SK-N-SH treated with all-trans-retinoic acid at 6 μM for 48 hours (cell line): ENCODE measurements around the gene TEAD1.

Source experiments
- ATAC-seq: fragments of 200-7000 bp; cut with Tn5 transposase; 3 replicates; pipeline ENCODE4 v1.9.1; 2020; ENCODE audit warnings: mild to moderate bottlenecking, moderate library complexity
- ARNTL ChIP-seq: fragments of 450-650 bp; formaldehyde crosslinking; IDR thresholded peaks from 2 replicates; pipeline ENCODE4 v1.5.0; 2020; ENCODE audit warnings: low read depth, mild to moderate bottlenecking, moderate library complexity, borderline replicate concordance
- BACH2 ChIP-seq: fragments of 250-450 bp; sonication (Bioruptor Pico); IDR thresholded peaks from 2 replicates; pipeline ENCODE4 v1.9.0; 2021; ENCODE audit warnings: mild to moderate bottlenecking, borderline replicate concordance
- CREB5 ChIP-seq: fragments of 250-450 bp; sonication (Bioruptor Pico); IDR thresholded peaks from 2 replicates; pipeline ENCODE4 v1.5.1; 2020; ENCODE audit warnings: low read depth, mild to moderate bottlenecking, moderate library complexity
- CSDC2 ChIP-seq: fragments of 250-450 bp; sonication (Bioruptor Pico); IDR thresholded peaks from 2 replicates; pipeline ENCODE4 v1.5.0; 2020; ENCODE audit warnings: mild to moderate bottlenecking, moderate library complexity
- CSRNP3 ChIP-seq: fragments of 250-450 bp; sonication (Bioruptor Pico); IDR thresholded peaks from 2 replicates; pipeline ENCODE4 v1.5.1; 2021; ENCODE audit warnings: mild to moderate bottlenecking, moderate library complexity
- ESRRG ChIP-seq: fragments of 250-450 bp; sonication (Bioruptor Pico); IDR thresholded peaks from 2 replicates; pipeline ENCODE4 v1.6.1; 2021; ENCODE audit warnings: mild to moderate bottlenecking
- GLIS3 ChIP-seq: fragments of 250-450 bp; sonication (Bioruptor Pico); IDR thresholded peaks from 2 replicates; pipeline ENCODE4 v1.5.0; 2020; ENCODE audit warnings: mild to moderate bottlenecking, moderate library complexity
- ISL1 ChIP-seq: fragments of 250-450 bp; sonication (Bioruptor Pico); IDR thresholded peaks from 2 replicates; pipeline ENCODE4 v2.1.2; 2022; ENCODE audit warnings: mild to moderate bottlenecking, moderate library complexity
- OSR1 ChIP-seq: fragments of 250-450 bp; sonication (Bioruptor Pico); IDR thresholded peaks from 2 replicates; pipeline ENCODE4 v1.8.0; 2022; ENCODE audit warnings: moderate library complexity, mild to moderate bottlenecking, inconsistent platforms
- PATZ1 ChIP-seq: fragments of 250-450 bp; sonication (Bioruptor Pico); IDR thresholded peaks from 2 replicates; pipeline ENCODE4 v1.8.0; 2020; ENCODE audit warnings: mild to moderate bottlenecking, moderate library complexity, borderline replicate concordance
- POU6F1 ChIP-seq: fragments of 250-450 bp; sonication (Bioruptor Pico); IDR thresholded peaks from 2 replicates; pipeline ENCODE4 v1.8.0; 2021; ENCODE audit warnings: low read depth, mild to moderate bottlenecking, moderate library complexity, borderline replicate concordance
- PPARA ChIP-seq: fragments of 250-450 bp; sonication (Bioruptor Pico); IDR thresholded peaks from 2 replicates; pipeline ENCODE4 v1.5.0; 2020; ENCODE audit warnings: mild to moderate bottlenecking, borderline replicate concordance
- RARB ChIP-seq: fragments of 250-450 bp; sonication (Bioruptor Pico); IDR thresholded peaks from 2 replicates; pipeline ENCODE4 v1.8.0; 2021; ENCODE audit warnings: mild to moderate bottlenecking, moderate library complexity
- SNAI2 ChIP-seq: fragments of 250-450 bp; sonication (Bioruptor Pico); IDR thresholded peaks from 2 replicates; pipeline ENCODE4 v1.5.0; 2020; ENCODE audit warnings: mild to moderate bottlenecking, moderate library complexity
- TCF4 ChIP-seq: fragments of 250-450 bp; sonication (Bioruptor Pico); IDR thresholded peaks from 2 replicates; pipeline ENCODE4 v1.8.0; 2021; ENCODE audit warnings: mild to moderate bottlenecking, moderate library complexity, borderline replicate concordance
- TOX ChIP-seq: fragments of 250-450 bp; sonication (Bioruptor Pico); IDR thresholded peaks from 2 replicates; pipeline ENCODE4 v1.8.0; 2021; ENCODE audit warnings: mild to moderate bottlenecking, moderate library complexity, borderline replicate concordance
- TSHZ2 ChIP-seq: fragments of 250-450 bp; sonication (Bioruptor Pico); IDR thresholded peaks from 2 replicates; pipeline ENCODE4 v1.5.0; 2020; ENCODE audit warnings: mild to moderate bottlenecking, moderate library complexity
- ZC3H10 ChIP-seq: fragments of 250-450 bp; sonication (Bioruptor Pico); IDR thresholded peaks from 2 replicates; pipeline ENCODE4 v1.5.1; 2021; ENCODE audit warnings: mild to moderate bottlenecking, moderate library complexity
- ZFP3 ChIP-seq: fragments of 250-450 bp; sonication (Bioruptor Pico); IDR thresholded peaks from 2 replicates; pipeline ENCODE4 v1.5.0; 2020; ENCODE audit warnings: mild to moderate bottlenecking, moderate library complexity
- ZFP30 ChIP-seq: fragments of 450-650 bp; formaldehyde crosslinking; IDR thresholded peaks from 2 replicates; pipeline ENCODE4 v1.5.0; 2022; ENCODE audit warnings: mild to moderate bottlenecking, moderate library complexity
- ZNF565 ChIP-seq: fragments of 450-650 bp; formaldehyde crosslinking; conservative IDR thresholded peaks from 2 replicates; pipeline ENCODE4 v1.5.0; 2020; ENCODE audit warnings: low read depth, mild to moderate bottlenecking, moderate library complexity
- ZNF70 ChIP-seq: fragments of 450-650 bp; formaldehyde crosslinking; IDR thresholded peaks from 2 replicates; pipeline ENCODE4 v1.5.0; 2020; ENCODE audit warnings: mild to moderate bottlenecking, moderate library complexity
- ZNF8 ChIP-seq: fragments of 450-650 bp; formaldehyde crosslinking; IDR thresholded peaks from 2 replicates; pipeline ENCODE4 v1.5.0; 2020; ENCODE audit warnings: mild to moderate bottlenecking, moderate library complexity

Gene TEAD1

GRCh38 chr11:12716816-12717215 is 42.6 kb downstream of the TEAD1 start:
- no peak for TF ChIP-seq SNAI2 (CRISPR knock-in tag)
- TF ChIP-seq, all 23 proteins: peak for 0
- ATAC-seq: peak; percentile 30; the same call in 2 of the 3 replicates

GRCh38 chr11:12717851-12718291 is 43.6 kb downstream of the TEAD1 start:
- TF ChIP-seq PPARA (CRISPR knock-in tag) (no peak), OSR1 (no peak), SNAI2 (CRISPR knock-in tag) (no peak), RARB (CRISPR knock-in tag) (no peak), ZFP30 (CRISPR knock-in tag) (no peak), ZNF70 (no peak), TOX (no peak), ZNF565 (CRISPR knock-in tag) (no peak), TSHZ2 (CRISPR knock-in tag) (no peak), CREB5 (CRISPR knock-in tag) (no peak), ARNTL (CRISPR knock-in tag) (no peak), ISL1 (CRISPR knock-in tag) (no peak), GLIS3 (CRISPR knock-in tag) (no peak), ZFP3 (CRISPR knock-in tag) (no peak), ZC3H10 (no peak), CSRNP3 (no peak), ESRRG (CRISPR knock-in tag) (no peak)
- TF ChIP-seq, all 23 proteins: peak for 0
- ATAC-seq: no peak

- TF ChIP-seq ZNF8 (CRISPR knock-in tag) (no peak), OSR1 (no peak), SNAI2 (CRISPR knock-in tag) (no peak), CSDC2 (no peak), TSHZ2 (CRISPR knock-in tag) (no peak), ZC3H10 (no peak), CSRNP3 (no peak), PATZ1 (no peak), POU6F1 (CRISPR knock-in tag) (no peak), ZFP30 (CRISPR knock-in tag) (no peak), ESRRG (CRISPR knock-in tag) (no peak), GLIS3 (CRISPR knock-in tag) (no peak), ARNTL (CRISPR knock-in tag) (no peak), TCF4 (no peak), BACH2 (no peak), RARB (CRISPR knock-in tag) (no peak), ISL1 (CRISPR knock-in tag) (no peak), ZNF70 (no peak), ZFP3 (CRISPR knock-in tag) (no peak)
- ATAC-seq: 0 out of 3 replicates have a peak, but pooled peaks have one; percentile 13
Measured at GRCh38 chr11:12719221-12719620, 45.0 kb downstream of the TEAD1 start.
